Peyer's patch (tissue), 4 donors: ENCODE results near the gene MAP2. TPM values are rescaled to one million over a fixed set of nuclear protein-coding genes. Genes with fewer than 3 reads are reported as not detected.

ENCODE experiments used
- DNase-seq, 3 donors: peaks; one replicate each; pipeline ENCODE4 v3.0.0-alpha.2; 2017 to 2019
- H3K27ac ChIP-seq, 4 donors: fragments of 200-600 bp; sonication (generic); one replicate each; pipeline ENCODE4 v1.5.1; 2016 to 2019
- H3K27me3 ChIP-seq, 2 donors: fragments of 200-600 bp; sonication (generic); one replicate each; pipeline ENCODE4 v1.5.1; 2019
- H3K36me3 ChIP-seq, 3 donors: fragments of 200-600 bp; sonication (generic); one replicate each; pipeline ENCODE4 v1.5.1; 2016 to 2019
- H3K4me1 ChIP-seq, 4 donors: fragments of 200-600 bp; sonication (generic); one replicate each; pipeline ENCODE4 v1.5.1; 2016 to 2019
- H3K4me3 ChIP-seq, 4 donors: fragments of 200-600 bp; sonication (generic); 1 replicate in 3 of 4; 2 replicates in 1 of 4; pipeline ENCODE4 v1.5.1; 2016 to 2019; ENCODE audit warnings: mild to moderate bottlenecking in 1 of 4
- H3K9me3 ChIP-seq, 4 donors: fragments of 200-600 bp; sonication (generic); one replicate each; pipeline ENCODE4 v1.5.1; 2016 to 2019; ENCODE audit warnings: mild to moderate bottlenecking in 1 of 4
- POLR2A ChIP-seq, 2 donors: fragments of 450-650 bp; IDR thresholded peaks; one replicate each; pipeline ENCODE4 v1.5.1; 2017; ENCODE audit warnings: antibody characterized with exemption in 2 of 2, mild to moderate bottlenecking in 2 of 2, moderate library complexity in 2 of 2
- total RNA-seq, 4 donors: library from RNA; depleted of rRNA; stranded (reverse); fragments of >200 nt; gene quantifications; one replicate each; pipeline ENCODE4 v1.1.0, GENCODE V29; 2016
- TF ChIP-seq, protein P1 (sequence below), 6 experiments: fragments of 450-650 bp in 4 of 6; fragments of 200-600 bp in 2 of 6; sonication (generic) in 1 of 6; IDR thresholded peaks; one replicate each; pipeline ENCODE4 v1.5.1; 2017 to 2019; ENCODE audit warnings: antibody characterized with exemption in 6 of 6, mild to moderate bottlenecking in 3 of 6, moderate library complexity in 1 of 6

The MAP2 gene
- total RNA-seq, 4 donors from 2014 or later: 0.70 to 19.8 (median 4.1) TPM

DNA sequence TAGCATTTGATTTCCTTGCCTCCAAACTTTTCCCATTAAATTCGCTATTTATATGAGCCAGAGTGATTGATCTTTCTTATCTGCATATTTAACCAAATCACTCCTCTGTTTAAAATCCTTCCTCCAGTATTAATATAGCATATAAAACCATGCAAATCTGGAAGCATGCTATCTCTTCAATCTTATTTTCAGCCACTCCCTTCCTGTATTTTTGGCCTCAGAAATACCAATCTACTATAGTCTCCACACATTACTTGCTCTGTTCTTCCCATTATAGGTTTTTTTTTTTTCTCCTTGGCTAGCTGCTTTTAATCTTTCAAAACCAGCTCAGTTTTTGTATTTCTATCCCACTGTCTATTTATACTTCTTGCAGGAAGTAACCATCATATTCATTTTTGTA lies 19.1 kb downstream of the MAP2 start:
- H3K36me3 ChIP-seq: no peaks in the 10 kb centered on the region
- H3K4me3 ChIP-seq: no peak overlapping the region
- no peak overlapping the region for H3K27ac ChIP-seq
- TF ChIP-seq, protein P1, sequence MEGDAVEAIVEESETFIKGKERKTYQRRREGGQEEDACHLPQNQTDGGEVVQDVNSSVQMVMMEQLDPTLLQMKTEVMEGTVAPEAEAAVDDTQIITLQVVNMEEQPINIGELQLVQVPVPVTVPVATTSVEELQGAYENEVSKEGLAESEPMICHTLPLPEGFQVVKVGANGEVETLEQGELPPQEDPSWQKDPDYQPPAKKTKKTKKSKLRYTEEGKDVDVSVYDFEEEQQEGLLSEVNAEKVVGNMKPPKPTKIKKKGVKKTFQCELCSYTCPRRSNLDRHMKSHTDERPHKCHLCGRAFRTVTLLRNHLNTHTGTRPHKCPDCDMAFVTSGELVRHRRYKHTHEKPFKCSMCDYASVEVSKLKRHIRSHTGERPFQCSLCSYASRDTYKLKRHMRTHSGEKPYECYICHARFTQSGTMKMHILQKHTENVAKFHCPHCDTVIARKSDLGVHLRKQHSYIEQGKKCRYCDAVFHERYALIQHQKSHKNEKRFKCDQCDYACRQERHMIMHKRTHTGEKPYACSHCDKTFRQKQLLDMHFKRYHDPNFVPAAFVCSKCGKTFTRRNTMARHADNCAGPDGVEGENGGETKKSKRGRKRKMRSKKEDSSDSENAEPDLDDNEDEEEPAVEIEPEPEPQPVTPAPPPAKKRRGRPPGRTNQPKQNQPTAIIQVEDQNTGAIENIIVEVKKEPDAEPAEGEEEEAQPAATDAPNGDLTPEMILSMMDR (IDR thresholded peaks at IDR 0.05): no peak
- no peak for TF ChIP-seq POLR2A (IDR thresholded peaks at IDR 0.05)
- no peak for DNase-seq
- H3K4me1 ChIP-seq: no peaks in the 10 kb centered on the region
- H3K27me3 ChIP-seq: no peaks in the 10 kb centered on the region
- no peaks in the 10 kb centered on the region for H3K9me3 ChIP-seq

DNA sequence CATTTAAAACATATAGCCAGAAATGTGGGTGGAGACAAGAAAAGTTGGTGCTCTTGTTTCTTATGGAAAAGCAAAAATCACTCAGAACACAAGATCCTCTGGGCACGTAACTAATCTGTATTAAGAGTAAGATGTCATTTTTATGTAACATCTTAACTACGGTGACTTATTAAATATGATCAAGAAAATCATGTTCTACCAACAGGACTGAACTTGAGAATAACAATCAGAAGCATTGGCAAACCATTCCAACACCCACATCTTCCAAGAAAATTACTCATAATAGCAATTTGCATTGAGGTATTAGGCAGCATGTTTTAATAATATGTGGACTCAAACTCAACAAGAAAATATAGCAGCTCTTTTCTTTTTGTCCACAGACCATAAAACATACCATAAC lies 21.6 kb downstream of the MAP2 start:
- H3K4me1 ChIP-seq: no peaks in the 10 kb centered on the region
- TF ChIP-seq, protein P1 (IDR thresholded peaks at IDR 0.05): no peak
- H3K27me3 ChIP-seq: no peaks in the 10 kb centered on the region
- no peak overlapping the region for H3K27ac ChIP-seq
- no peaks in the 10 kb centered on the region for H3K36me3 ChIP-seq
- H3K4me3 ChIP-seq: no peak overlapping the region
- no peak for DNase-seq
- H3K9me3 ChIP-seq: no peaks in the 10 kb centered on the region

DNA sequence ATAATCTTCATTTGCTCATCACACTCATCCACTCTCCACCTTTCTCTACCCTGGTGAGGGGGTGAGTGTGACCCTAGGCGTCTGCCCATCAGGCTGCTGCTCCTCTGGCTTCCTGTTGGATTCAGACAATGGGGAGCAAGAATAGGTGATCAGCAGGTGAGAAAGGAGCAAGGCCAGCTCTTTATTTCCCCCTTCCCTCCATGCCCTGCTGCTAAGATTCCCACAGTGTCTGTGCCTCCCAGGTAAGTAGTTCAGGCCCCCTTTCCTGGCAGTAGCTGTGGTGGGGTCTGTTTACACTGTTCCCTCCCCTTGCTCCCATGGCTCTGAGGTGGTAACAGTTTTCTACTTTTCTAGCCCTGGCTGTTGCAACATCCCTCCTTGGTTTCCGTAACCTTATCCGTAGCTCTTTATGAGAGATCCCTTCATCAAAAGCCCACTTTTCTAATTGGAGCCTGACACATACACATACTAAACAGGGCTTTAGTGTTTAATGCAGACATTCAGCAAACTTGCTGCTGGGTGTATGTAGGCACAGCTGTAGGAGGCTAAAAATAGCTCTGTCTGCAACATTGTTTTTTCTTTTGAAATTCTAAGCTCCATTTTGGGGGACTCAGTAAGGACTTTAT lies 27.5 kb downstream of the MAP2 start:
- Histone ChIP-seq H3K27me3 (no peaks in the 10 kb centered on the region), H3K36me3 (no peaks in the 10 kb centered on the region), H3K27ac (no peak overlapping the region), H3K4me3 (no peak overlapping the region), H3K9me3 (no peaks in the 10 kb centered on the region), H3K4me1 (no peaks in the 10 kb centered on the region)
- no peak for DNase-seq
- TF ChIP-seq POLR2A (IDR thresholded peaks at IDR 0.05): no peak
- TF ChIP-seq, protein P1 (IDR thresholded peaks at IDR 0.05): no peak

DNA sequence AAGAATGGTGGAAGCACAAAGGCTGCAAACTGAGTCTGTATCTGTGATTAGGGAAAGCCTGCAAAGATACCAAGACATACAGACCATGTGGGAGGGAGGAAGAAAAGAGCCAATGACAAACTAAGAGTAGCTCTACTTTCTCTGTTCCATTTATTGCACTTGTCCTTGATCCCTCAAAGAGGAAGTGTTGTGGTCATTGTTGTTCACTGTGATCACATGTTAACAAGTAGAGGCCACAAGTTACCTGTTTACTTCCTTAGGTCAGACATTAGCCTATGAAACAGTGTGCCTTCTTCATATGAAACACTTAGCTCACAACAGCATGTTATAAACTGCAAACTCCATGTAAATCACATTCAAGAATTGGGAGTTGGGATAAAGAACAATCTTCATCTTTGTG lies 32.6 kb downstream of the MAP2 start:
- no peaks in the 10 kb centered on the region for H3K27me3 ChIP-seq
- TF ChIP-seq, protein P1 (IDR thresholded peaks at IDR 0.05): no peak
- no peak for TF ChIP-seq POLR2A (IDR thresholded peaks at IDR 0.05)

DNA sequence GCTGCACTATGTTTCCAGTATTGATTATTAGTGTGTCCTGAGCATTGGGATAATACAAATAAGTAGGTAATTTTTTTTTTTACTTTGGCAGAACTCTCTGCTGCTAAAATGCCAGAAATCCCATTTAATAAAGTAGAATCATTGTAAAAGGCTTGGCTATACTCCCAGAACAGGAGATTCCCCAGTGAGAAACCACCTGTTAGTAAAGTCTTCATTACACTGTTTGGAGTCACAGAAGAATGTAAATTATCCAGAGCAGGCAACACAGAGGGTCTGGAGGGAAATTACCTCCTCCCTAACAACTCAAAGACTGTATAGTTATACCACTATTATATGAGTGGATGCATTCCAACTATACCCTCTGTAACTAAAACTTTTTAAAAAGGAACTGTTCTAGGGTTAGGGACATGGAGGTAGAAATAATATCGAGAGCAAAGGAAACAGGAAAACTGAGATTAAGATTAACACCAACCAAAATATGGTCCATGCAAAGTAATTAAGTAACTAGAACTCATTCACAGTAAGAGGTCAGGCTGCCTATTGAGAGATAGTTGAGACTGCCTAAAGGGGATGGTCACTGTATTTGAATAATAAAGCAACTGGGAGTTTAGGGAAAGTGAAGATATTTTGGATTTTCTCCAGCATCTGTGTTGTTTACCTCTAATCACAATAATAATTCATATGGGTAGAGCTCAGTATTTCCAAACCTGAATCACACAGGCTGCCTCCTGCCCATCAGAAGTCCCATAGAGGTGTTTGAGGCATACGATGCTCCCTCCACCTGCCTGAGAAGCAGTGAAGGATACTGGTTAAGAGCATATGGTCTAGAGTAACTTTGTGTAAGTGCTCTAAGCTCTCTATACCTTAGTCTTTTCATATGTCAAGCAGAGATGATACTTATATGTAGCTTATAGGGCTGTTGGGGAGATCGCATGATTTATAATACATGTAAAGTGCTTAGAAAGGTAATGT lies 34.4 kb downstream of the MAP2 start:
- H3K4me3 ChIP-seq: no peak overlapping the region
- H3K4me1 ChIP-seq: no peaks in the 10 kb centered on the region
- no peaks in the 10 kb centered on the region for H3K9me3 ChIP-seq
- DNase-seq: no peak
- H3K27ac ChIP-seq: no peak overlapping the region
- TF ChIP-seq, protein P1 (IDR thresholded peaks at IDR 0.05): no peak
- no peak for TF ChIP-seq POLR2A (IDR thresholded peaks at IDR 0.05)
- H3K36me3 ChIP-seq: no peaks in the 10 kb centered on the region
- no peaks in the 10 kb centered on the region for H3K27me3 ChIP-seq

More for the DNA sequence above, 32.6 kb downstream of the MAP2 start:
- no peaks in the 10 kb centered on the region for H3K9me3 ChIP-seq
- H3K27ac ChIP-seq: no peak overlapping the region
- H3K36me3 ChIP-seq: no peaks in the 10 kb centered on the region
- H3K4me1 ChIP-seq: no peaks in the 10 kb centered on the region
- DNase-seq: no peak
- no peak overlapping the region for H3K4me3 ChIP-seq
